HCT116 (cell line): Measurements from ENCODE around the gene PDZD4. TPM values are rescaled to one million over a fixed set of nuclear protein-coding genes. Genes with fewer than 3 reads are reported as not detected.

Experiments used
- ATAC-seq: fragments of 200-7000 bp; cut with Tn5 transposase; 2 replicates; pipeline ENCODE4 v1.9.1; 2020; ENCODE audit warnings: mild to moderate bottlenecking, moderate library complexity
- BruUV-seq: library from RNA; stranded (reverse); fragments of 400-500 nt; replicated peaks from 2 replicates; lab custom pipeline; 2021; lab: Mats Ljungman, UMichigan
- CTCF ChIA-PET: fragments of 300-600 bp; sonication (Branson Sonifier 250); formaldehyde crosslinking; loops from one replicate; lab custom pipeline; 2021; ENCODE audit warnings: antibody characterized with exemption; lab: Charles Lee
- POLR2A ChIA-PET: fragments of 300-600, 350-600 bp; sonication (Branson Sonifier 250); formaldehyde crosslinking; loops from one replicate; lab custom pipeline; 2021; ENCODE audit warnings: antibody characterized with exemption; lab: Charles Lee
- RAD21 ChIA-PET, 2 experiments: fragments of 300-600 bp; sonication (Branson Sonifier 250); formaldehyde crosslinking; loops; one replicate each; lab custom pipeline; 2023; ENCODE audit warnings: low total read pairs in 2 of 2; ENCODE audit not compliant: uncharacterized antibody in 2 of 2, unreplicated experiment in 2 of 2, low non-redundant PET in 1 of 2; lab: Charles Lee
- DNase-seq: peaks from one replicate; pipeline ENCODE4 v3.0.0-alpha.2; 2010; ENCODE audit warnings: low read depth, low spot score
- H2AFZ ChIP-seq: fragments of 200-600 bp; shearing (Covaris generic), sonication (generic); 2 replicates; pipeline ENCODE4 v1.6.1; 2017; ENCODE audit warnings: low read depth, mixed run types, mixed read lengths, antibody characterized with exemption, low read length; ENCODE audit not compliant: poor library complexity, severe bottlenecking
- H3K27ac ChIP-seq: 2 replicates; pipeline ENCODE4 v1.5.1; 2012; ENCODE audit warnings: low read depth, low read length
- H3K27me3 ChIP-seq: fragments of 200-600 bp; sonication (generic); 2 replicates; pipeline ENCODE4 v1.6.1; 2016; ENCODE audit warnings: mixed run types, low read length, mixed read lengths; ENCODE audit not compliant: insufficient read depth
- H3K36me3 ChIP-seq, 2 experiments: fragments of 200-500 bp in 1 of 2; fragments of 200-600 bp in 1 of 2; sonication (Bioruptor generic) in 1 of 2; sonication (generic) in 1 of 2; 2 replicates each; pipeline versions ENCODE4 v1.5.1 to v1.6.1; 2014 to 2016; ENCODE audit warnings: low read length in 2 of 2, inconsistent platforms in 1 of 2, mixed read lengths in 1 of 2, mixed run types in 1 of 2; ENCODE audit not compliant: insufficient read depth in 2 of 2, control insufficient read depth in 1 of 2
- H3K4me1 ChIP-seq, 2 experiments: fragments of 200-600 bp in 1 of 2; sonication (generic) in 1 of 2; 2 replicates each; pipeline versions ENCODE4 v1.5.1 to v1.6.1; 2012 to 2017; ENCODE audit warnings: low read length in 2 of 2, inconsistent platforms in 1 of 2, mild to moderate bottlenecking in 1 of 2, mixed read lengths in 1 of 2, mixed run types in 1 of 2, moderate library complexity in 1 of 2; ENCODE audit not compliant: insufficient read depth in 2 of 2, control insufficient read depth in 1 of 2
- H3K4me2 ChIP-seq: fragments of 200-600 bp; sonication (generic); 2 replicates; pipeline ENCODE4 v1.6.1; 2017; ENCODE audit warnings: mixed run types, low read length, mixed read lengths
- H3K4me3 ChIP-seq, 2 experiments: fragments of 200-600 bp in 1 of 2; sonication (generic) in 1 of 2; replicated peaks in 1 of 2; 2 replicates each; pipeline ENCODE4 v1.5.1; 2011 to 2016; ENCODE audit warnings: low read length in 2 of 2, control low read depth in 1 of 2, low read depth in 1 of 2, mild to moderate bottlenecking in 1 of 2, mixed read lengths in 1 of 2, mixed run types in 1 of 2
- H3K79me2 ChIP-seq: fragments of 200-600 bp; sonication (generic); 2 replicates; pipeline ENCODE4 v1.6.1; 2017; ENCODE audit warnings: mild to moderate bottlenecking, mixed run types, low read length, moderate library complexity, mixed read lengths; ENCODE audit not compliant: insufficient read depth
- H3K9ac ChIP-seq: fragments of 200-600 bp; sonication (generic); 2 replicates; pipeline ENCODE4 v1.6.1; 2016; ENCODE audit warnings: low read length, mixed read lengths
- H3K9me2 ChIP-seq: fragments of 200-600 bp; sonication (generic), shearing (Covaris generic); 2 replicates; pipeline ENCODE4 v1.6.1; 2017; ENCODE audit warnings: mixed run types, mild to moderate bottlenecking, moderate library complexity; ENCODE audit not compliant: insufficient read depth
- H3K9me3 ChIP-seq, 2 experiments: fragments of 200-500 bp in 1 of 2; fragments of 200-600 bp in 1 of 2; sonication (Bioruptor generic) in 1 of 2; sonication (generic) in 1 of 2; 2 replicates each; pipeline ENCODE4 v1.6.1; 2014 to 2017; ENCODE audit warnings: low read length in 2 of 2, mixed read lengths in 2 of 2, inconsistent platforms in 1 of 2, low read depth in 1 of 2, mild to moderate bottlenecking in 1 of 2, mixed run types in 1 of 2, moderate library complexity in 1 of 2; ENCODE audit not compliant: control insufficient read depth in 1 of 2, insufficient read depth in 1 of 2
- H4K20me1 ChIP-seq: fragments of 200-600 bp; sonication (generic), shearing (Covaris generic); 2 replicates; pipeline ENCODE4 v1.6.1; 2017; ENCODE audit warnings: mixed run types, mild to moderate bottlenecking, moderate library complexity; ENCODE audit not compliant: insufficient read depth
- ATF3 ChIP-seq: IDR thresholded peaks from 2 replicates; pipeline ENCODE4 v1.6.1; 2012
- CTCF ChIP-seq, 3 experiments: fragments of 200-600 bp in 1 of 3; sonication (generic) in 1 of 3; IDR thresholded peaks in 2 of 3; conservative IDR thresholded peaks in 1 of 3; 2 replicates each; pipeline ENCODE4 v1.5.1; 2012 to 2017; ENCODE audit warnings: low read depth in 2 of 3, low read length in 2 of 3, antibody characterized with exemption in 1 of 3, borderline replicate concordance in 1 of 3, control low read depth in 1 of 3, mild to moderate bottlenecking in 1 of 3, mixed read lengths in 1 of 3, mixed run types in 1 of 3, moderate library complexity in 1 of 3; ENCODE audit not compliant: insufficient read depth in 1 of 3
- EGR1 ChIP-seq: IDR thresholded peaks from 2 replicates; pipeline ENCODE4 v1.6.1; 2012; ENCODE audit warnings: low read depth
- EZH2 ChIP-seq: fragments of 200-600 bp; sonication (generic); IDR thresholded peaks from 2 replicates; pipeline ENCODE4 v1.6.1; 2017; ENCODE audit warnings: antibody characterized with exemption, mixed run types
- REST ChIP-seq: IDR thresholded peaks from 2 replicates; pipeline ENCODE4 v1.6.1; 2012; ENCODE audit warnings: low read depth
- SIN3A ChIP-seq: IDR thresholded peaks from 2 replicates; pipeline ENCODE4 v1.6.1; 2012; ENCODE audit warnings: low read depth
- TCF7L2 ChIP-seq: IDR thresholded peaks from 2 replicates; pipeline ENCODE4 v1.7.0; 2011; ENCODE audit warnings: borderline replicate concordance, inconsistent platforms; ENCODE audit not compliant: insufficient read depth, insufficient read length; ENCODE audit errors: extremely low read depth
- ZNF274 ChIP-seq: fragments of 200-500 bp; sonication (Bioruptor generic); IDR thresholded peaks from 2 replicates; pipeline ENCODE4 v1.6.1; 2014; ENCODE audit warnings: mild to moderate bottlenecking, low read depth, low read length, inconsistent platforms
- intact Hi-C: fragments of 100-400 bp; cut with micrococcal nuclease; formaldehyde crosslinking; loops from 2 replicates; pipeline ENCODE4 v1.10.0; 2022
- total RNA-seq: library from RNA; stranded (reverse); gene quantifications from one replicate; pipeline ENCODE4 v1.2.1, GENCODE V29; 2021; ENCODE audit not compliant: unreplicated experiment

The PDZD4 gene
- total RNA-seq, 1 experiment from 2014 or later = 0.30 TPM

GRCh38 chrX:153861733-153862310 is 31.5 kb upstream of the PDZD4 start:
- H3K79me2 ChIP-seq = no peaks in the 10 kb centered on the region

More at GRCh38 chrX:153861733-153862310, 31.5 kb upstream of the PDZD4 start:
- H2AFZ ChIP-seq = no peak overlapping the region
- RAD21 ChIA-PET = no interaction called here
- H4K20me1 ChIP-seq = no peaks in the 10 kb centered on the region
- H3K9me2 ChIP-seq = no peaks in the 10 kb centered on the region
- POLR2A ChIA-PET = no interaction called here
- peaks cover 4% of the 10 kb centered on the region; the same call in 1 of the 2 replicates for H3K27me3 ChIP-seq
- BruUV-seq = no TSS peak
- H3K4me3 ChIP-seq = no peak overlapping the region
- H3K9me3 ChIP-seq = no peaks in the 10 kb centered on the region
- no peaks in the 10 kb centered on the region for H3K36me3 ChIP-seq
- TF ChIP-seq EZH2 = no peak
- TF ChIP-seq ATF3 = no peak
- no peak for TF ChIP-seq ZNF274
- no peak for TF ChIP-seq SIN3A
- TF ChIP-seq REST = no peak
- TF ChIP-seq EGR1 = no peak
- TF ChIP-seq CTCF (IDR thresholded peaks at IDR 0.05 in 2 of 3, conservative IDR thresholded peaks at IDR 0.05 in 1 of 3; ENCODE audit: borderline replicate concordance in 1 of 3, insufficient read depth in 1 of 3, low read depth in 2 of 3, low read length in 2 of 3) = no peak
- no peak for TF ChIP-seq TCF7L2
- no peak overlapping the region for H3K27ac ChIP-seq
- ATAC-seq = no peak
- intact Hi-C loops = no loop called here
- H3K4me2 ChIP-seq = no peak overlapping the region
- no peak for DNase-seq
- no peak overlapping the region for H3K9ac ChIP-seq
- CTCF ChIA-PET = no interaction called here
- H3K4me1 ChIP-seq = no peaks in the 10 kb centered on the region
